ENCODE results near the gene SYNJ2.

Gene SYNJ2

GRCh38 chr6:158044525-158044888 is 62.8 kb downstream of the SYNJ2 start:
- no peak for DNase-seq

DNA sequence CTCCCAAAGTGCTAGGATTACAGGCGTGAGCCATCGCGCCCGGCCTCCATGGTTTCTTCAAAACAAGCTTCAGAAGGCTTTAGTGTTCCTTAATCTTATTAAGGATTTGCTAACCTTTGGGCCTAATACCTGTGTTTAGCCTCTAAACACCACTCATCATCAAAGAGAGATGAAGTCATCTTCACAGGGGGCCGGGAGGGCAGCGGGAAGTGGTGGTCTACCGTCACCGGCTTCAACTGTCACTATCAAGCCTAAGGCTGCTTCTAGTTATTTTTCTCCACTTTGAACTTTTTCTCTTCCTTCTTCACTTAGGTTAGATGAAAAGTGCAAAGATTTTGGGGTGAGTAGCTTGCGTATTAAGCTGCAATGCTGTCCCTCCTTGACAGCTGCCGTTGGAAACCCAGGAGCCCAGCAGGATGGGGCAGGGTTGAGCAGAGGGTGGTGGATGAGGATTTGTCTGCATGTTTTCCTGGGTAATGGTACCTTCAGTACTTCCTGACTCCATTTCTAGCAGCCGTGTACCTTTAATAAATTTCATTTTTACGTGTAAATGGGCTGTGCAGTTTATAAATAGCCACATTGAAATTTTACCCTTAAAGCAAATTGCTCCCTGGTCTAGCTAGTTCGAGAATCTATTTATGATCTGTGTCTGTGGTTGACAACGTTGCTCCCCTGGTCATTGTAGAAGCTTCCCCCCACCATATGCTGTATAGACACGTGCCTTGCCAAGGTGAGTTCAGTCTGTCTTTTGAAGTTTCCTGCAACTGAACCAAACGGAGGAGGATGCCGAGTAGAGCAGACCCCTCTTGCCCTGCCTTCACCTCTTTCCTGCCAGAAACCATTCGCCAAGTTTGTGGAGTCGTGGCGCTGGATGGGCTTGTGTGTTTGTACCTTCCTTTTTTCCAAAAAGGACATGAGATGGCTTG is 64.8 kb downstream of the SYNJ2 start:
- no peak for DNase-seq

DNA sequence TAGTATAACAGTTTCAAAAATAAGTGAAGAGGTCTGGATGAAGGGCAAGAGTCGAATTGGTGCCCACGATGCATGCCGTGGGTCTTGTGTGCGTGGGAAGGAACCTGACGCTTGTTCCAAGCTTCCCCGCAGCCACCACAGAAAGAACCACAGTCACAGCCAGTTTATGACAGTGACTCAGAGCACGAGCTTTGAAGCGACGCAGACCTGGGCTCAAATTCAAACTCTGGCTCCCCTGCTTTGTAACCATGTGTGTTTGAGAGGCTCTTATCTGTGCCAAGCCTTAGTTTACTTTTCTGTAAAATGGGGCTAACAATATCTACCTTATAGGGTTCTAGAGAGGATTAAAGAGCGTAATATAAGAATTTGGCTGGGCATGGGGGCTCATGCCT is 65.5 kb downstream of the SYNJ2 start:
- no peak for DNase-seq

DNA sequence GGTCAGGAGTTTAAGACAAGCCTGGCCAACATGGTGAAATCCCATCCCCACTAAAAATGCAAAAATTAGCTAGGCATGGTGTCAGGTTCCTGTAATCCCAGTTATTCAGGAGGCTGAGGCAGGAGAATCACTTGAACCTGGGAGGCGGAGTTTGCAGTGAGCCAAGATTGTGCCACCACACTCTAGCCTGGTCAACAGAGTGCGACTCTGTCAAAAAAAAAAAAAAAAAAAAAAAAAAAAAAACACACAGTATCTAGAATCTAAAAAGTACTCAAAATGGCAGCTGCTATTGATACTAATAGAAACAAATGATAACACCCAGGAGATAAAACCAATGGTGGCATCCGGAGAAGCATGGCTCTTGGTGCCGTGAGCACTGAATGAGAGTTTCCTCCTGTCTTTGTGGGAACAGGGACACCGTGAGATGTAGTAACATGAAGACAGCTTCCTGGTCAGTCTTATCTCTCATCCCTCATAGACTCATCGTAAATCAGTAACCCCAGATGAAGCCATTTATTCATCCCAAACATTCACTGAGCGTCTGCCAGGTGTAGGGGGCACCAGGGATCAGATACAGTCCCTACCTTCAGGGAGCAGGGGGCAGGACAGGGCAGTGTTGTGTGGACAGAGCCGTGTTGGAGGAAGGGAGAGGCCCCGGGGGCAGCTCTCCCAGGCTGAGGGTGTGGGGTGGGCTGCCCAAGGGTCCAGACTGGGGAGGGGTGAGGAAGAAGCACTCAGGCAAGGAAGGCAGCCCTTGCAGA is 66.1 kb downstream of the SYNJ2 start:
- DNase-seq, result no peak

DNA sequence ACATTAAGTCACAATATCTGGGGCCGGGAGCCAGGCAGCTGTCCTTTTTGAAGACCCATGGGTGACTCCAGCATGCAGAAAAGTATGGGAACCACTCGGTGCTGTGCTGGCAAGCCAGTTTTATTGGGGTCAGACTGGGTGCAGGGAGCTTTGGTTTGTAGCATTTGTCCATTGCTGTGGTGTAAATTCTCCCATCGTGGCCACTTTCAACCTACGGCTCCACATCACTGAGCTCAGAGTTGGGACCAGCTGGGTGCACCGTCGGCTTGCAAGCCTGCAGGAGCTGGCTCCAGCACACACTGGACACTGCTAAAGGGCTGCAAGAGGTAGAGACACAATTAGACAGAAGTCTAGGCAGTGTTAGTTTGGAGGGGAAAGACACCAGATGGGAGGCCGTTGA is 66.9 kb downstream of the SYNJ2 start:
- DNase-seq, result no peak

- no peak for DNase-seq
Measured at GRCh38 chr6:158049055-158050028, 67.7 kb downstream of the SYNJ2 start.

- no peak for DNase-seq
Measured at GRCh38 chr6:158050107-158050735, 68.6 kb downstream of the SYNJ2 start.

DNA sequence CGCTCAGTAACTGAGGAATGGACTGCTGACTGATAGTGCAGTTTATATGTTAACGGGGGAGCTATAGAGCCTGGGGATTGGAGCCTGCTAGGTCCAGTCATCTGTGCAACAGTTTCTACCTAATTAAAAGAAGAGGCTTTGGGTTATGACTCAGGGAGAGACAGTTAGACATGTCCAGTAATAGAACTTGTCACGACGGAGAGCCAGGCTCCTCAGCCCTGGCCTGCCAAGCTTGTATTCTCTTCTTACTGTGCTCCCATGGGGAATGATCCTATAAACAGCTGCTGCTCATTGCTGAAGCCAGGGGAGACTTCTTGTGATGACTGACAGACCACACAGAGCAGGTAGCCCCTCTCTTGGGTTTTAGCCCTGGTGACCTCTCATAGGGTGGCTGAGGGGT is 69.3 kb downstream of the SYNJ2 start:
- no peak for DNase-seq

- no peak for DNase-seq
Measured at GRCh38 chr6:158051968-158052367, 70.3 kb downstream of the SYNJ2 start.

- no peak for DNase-seq
Measured at GRCh38 chr6:158053377-158054313, 72.0 kb downstream of the SYNJ2 start.

GRCh38 chr6:158056355-158056754 is 74.7 kb downstream of the SYNJ2 start:
- no peak for DNase-seq

GRCh38 chr6:158056804-158057203 is 75.1 kb downstream of the SYNJ2 start:
- no peak for DNase-seq

DNA sequence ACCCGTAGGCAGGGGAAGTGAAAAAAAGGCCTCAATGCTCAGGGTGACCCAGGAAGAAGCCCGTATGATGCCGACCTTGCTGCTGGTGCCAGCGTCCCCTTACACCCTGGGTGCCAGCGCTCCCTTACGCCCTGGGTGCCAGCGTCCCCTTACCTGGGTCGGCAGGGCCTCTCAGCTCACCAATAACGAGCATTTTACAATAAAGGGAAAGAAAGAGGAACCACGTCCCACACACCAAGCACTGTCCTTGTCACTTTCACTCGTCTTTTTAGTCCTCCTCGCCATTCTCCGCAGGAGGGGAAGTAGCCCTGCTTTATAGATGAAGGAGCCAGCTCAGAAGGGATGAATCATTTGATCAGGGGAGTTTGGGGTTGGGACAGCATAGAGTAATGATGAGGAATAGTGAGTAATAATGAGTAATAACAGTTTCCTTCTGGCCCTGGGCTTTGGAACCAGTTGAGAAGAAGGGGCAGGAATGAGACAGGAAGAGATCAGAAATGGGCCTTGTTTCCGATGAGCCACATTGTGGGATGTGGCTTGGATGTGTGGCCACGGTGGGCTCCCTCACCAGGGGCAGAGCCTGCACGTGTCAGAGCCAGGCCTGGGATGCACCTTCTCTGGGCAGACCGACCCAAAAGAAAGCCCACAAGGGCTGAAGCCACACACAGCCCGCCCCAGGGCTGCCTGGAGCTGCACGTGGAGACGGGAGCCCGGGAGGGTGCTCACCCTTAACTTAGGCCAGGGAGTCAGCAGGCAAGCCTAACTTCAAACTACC is 75.7 kb downstream of the SYNJ2 start:
- DNase-seq, result no peak

DNA sequence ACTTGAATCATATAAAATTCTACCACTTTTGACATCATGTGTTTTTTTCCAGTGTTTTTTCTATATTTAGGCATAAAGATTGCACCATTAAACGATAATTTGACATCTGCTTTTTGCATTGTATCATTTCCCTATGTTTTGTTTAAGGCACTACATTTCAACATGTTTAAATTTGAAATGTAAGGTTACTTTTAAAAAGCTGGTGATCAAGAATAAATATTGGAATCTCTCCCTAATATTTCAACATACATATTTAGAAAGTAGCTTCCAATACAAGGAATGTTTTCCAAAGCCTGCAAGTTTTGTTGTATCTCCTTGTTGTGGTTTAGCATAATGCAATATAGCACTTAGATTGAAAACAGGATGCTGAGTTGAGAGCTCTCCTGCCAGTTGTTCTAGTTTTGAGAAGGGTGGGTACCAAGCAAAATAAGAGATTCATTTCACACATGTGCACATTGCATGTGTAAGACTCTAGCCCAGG is 76.5 kb downstream of the SYNJ2 start:
- DNase-seq, result no peak

- DNase-seq, result no peak
Measured at GRCh38 chr6:158059108-158059507, 77.4 kb downstream of the SYNJ2 start.

DNA sequence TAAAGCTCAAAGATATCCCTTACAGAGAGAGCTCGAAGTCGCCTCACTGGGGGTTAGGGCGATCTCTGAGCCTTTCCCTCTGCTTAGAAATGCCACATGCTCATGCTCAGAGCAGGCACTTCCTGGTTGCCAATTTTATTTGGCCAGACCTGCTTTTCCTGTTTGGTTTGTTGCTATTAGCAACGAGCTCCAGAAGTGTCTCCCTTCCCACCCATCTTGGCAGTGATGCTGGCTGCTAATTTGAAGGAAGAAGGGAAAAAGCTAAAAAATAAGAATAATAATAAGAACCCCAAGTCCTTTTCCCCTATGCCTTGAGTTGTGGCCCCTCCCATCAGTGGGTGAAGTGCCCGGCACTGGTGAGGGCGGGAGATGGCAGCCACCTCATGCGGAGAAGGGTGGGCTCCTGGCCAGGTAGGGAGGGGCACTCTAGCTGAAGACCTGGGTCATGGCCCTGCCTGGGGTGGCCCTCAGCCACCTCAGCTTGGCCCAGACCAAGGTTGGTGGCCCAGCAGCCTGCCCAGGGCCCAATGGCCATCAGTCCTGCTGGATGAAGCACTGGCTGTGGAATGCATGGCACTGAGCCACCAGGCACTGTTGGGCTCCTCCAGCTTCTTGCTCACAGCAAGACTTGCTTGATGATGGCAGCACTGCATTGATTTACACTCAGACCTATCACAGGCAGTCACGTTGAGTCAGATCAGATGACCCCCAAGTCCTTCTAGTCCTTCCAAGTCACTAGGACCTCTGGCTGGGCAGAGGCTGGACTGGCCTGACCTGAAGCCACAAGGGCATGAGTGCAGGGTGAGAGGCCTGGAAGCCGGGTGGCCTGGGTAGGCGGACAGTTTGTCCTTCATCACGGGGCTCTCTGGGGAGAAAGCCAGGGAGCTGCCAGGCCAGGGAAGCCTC is 79.0 kb downstream of the SYNJ2 start:
- DNase-seq, result peak; percentile 49

DNA sequence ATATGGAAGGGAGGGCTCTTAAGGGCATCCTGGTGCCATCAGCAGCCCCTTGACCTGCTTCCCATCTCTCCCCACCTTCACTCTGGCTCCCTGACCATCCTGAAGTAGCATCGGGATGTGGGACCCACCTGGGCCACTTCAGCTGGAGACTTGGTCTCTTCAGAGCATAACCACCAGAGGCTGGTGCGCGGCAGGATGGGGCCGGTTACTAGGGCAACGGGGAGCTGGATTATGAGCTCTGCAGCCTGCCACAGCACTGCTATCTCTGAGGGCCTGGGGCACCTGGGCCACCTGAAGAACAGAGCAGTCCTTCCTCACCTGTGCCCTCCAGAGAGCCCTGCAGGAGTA is 79.7 kb downstream of the SYNJ2 start:
- DNase-seq, result no peak

DNA sequence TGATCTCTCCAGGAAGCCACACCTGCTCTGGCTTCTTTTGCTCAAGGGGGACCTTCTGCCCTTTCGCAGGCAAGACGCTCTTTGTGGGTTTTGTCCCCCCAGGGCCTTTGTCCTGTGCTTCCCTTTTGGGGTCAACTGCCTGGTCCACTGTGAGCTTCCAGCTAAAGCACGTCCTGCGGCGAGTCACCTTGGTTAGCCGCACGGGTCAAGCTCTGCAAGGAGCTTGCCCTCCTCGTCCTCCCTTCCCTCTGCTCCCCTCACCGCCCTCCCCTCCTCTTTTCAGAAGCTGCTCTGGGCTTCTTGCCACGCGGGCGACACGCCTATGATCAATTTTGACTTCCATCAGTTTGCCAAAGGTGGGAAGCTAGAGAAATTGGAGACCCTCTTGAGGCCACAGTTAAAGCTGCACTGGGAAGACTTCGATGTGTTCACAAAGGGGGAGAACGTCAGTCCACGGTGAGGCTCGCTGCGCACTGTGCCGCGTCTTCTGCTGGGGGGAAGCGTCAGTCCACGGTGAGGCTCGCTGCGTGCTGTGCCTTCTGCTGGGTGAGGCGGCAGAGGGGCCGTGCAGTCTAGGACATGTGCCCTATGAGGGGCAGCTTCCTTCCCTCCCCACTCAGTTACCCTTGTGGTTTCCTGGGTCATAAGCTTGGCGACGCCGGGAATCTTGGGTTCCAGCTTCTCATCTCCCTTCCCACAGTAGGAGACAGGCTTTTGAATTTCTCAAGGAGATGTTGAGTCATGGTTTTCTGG is 80.2 kb downstream of the SYNJ2 start:
- no peak for DNase-seq

DNA sequence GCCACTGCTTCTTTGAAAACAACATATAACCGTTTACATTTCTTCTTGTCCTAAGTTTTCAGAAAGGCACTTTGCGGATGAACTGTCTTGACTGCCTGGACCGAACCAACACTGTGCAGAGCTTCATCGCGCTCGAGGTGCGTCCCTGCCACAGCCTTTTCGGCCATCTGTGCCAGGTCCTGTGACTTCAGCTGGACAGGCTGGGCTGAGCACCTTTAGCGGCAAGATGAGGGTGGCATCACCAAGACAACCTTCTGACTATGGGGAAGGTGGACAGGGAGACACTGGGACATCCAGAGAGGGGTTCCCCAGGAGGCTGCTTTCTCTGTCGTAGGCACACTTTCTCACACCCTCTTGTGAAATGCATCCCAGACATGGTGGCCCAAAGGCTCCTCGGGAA is 82.1 kb downstream of the SYNJ2 start:
- DNase-seq, result no peak
